Measurements from ENCODE around the gene SNN. TPM values are rescaled to one million over a fixed set of nuclear protein-coding genes. Genes with fewer than 3 reads are reported as not detected.

SNN gene
- total RNA-seq, 1 experiment from 2014 or later: 12.6 TPM

DNA sequence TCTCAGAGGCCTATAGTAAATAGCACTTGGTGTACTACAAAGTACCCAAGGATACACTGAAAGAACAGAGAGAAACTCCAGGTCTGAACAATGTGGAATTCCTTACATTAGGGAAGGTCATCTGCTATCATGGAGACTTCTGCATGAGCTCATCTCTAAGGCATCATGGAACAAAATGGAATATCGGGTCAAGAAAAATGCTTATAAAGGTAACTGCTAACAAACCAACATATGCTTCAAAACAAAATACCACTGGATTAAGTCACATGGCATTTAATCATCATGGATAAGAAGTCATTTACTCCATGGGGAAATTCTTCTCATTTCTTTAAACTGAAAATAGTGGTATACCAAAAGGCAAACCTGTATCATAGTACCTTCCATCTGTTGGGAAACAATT, 40.2 kb downstream of the SNN start:
- H3K27ac ChIP-seq: no peak overlapping the region
- no TSS peak for BruUV-seq (replicated peaks)
- POLR2A ChIA-PET (ENCODE audit: unreplicated experiment): no interaction called here

DNA sequence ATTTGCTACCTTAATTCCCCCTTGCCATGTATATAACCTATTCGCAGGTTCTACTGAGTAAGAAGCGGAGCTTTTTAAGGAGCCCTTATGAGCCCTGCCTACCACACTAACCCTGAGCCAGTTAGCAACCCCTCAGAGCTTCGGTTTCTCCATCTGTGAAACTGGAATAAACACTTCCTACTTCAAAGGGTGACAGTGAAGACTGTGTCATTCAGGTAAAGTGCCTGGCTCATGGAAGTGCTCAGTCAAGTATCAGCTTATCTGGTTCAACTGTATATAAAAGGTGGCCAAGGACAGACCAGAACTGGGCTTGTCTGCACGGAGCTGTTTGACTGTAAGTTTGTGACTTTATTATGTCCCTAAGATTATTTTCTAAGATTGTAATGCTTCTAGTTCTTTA, 43.4 kb downstream of the SNN start:
- Histone ChIP-seq H3K27me3 (ENCODE audit: insufficient read depth, low read depth) (no peaks in the 10 kb centered on the region), H3K9me3 (ENCODE audit: insufficient read depth, low read depth) (no peaks in the 10 kb centered on the region), H3K4me2 (no peak overlapping the region), H3K36me3 (ENCODE audit: low read depth) (no peaks in the 10 kb centered on the region), H3K79me2 (ENCODE audit: low read depth) (no peaks in the 10 kb centered on the region), H3K4me1 (replicated peaks; ENCODE audit: insufficient read depth) (no peaks in the 10 kb centered on the region), H2AFZ (no peak overlapping the region), H3K27ac (no peak overlapping the region), H3K9me2 (ENCODE audit: insufficient read depth) (no peaks in the 10 kb centered on the region), H3K4me3 (no peak overlapping the region), H3F3A (ENCODE audit: insufficient read depth, low read depth) (peaks cover 11% of the 10 kb centered on the region; the same call in 1 of the 2 replicates), H4K20me1 (ENCODE audit: insufficient read depth) (peaks cover 10% of the 10 kb centered on the region)
- TF ChIP-seq EZH2 (IDR thresholded peaks at IDR 0.05; ENCODE audit: low read depth): no peak
- TF ChIP-seq, protein P1, sequence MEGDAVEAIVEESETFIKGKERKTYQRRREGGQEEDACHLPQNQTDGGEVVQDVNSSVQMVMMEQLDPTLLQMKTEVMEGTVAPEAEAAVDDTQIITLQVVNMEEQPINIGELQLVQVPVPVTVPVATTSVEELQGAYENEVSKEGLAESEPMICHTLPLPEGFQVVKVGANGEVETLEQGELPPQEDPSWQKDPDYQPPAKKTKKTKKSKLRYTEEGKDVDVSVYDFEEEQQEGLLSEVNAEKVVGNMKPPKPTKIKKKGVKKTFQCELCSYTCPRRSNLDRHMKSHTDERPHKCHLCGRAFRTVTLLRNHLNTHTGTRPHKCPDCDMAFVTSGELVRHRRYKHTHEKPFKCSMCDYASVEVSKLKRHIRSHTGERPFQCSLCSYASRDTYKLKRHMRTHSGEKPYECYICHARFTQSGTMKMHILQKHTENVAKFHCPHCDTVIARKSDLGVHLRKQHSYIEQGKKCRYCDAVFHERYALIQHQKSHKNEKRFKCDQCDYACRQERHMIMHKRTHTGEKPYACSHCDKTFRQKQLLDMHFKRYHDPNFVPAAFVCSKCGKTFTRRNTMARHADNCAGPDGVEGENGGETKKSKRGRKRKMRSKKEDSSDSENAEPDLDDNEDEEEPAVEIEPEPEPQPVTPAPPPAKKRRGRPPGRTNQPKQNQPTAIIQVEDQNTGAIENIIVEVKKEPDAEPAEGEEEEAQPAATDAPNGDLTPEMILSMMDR (conservative IDR thresholded peaks at IDR 0.05): no peak
- intact Hi-C loops (cut with micrococcal nuclease; ENCODE audit: unreplicated experiment): loop anchor here (5.0 to 10.0 kb wide), 2 partner anchors 177 to 759 kb away; no protein-coding TSS in a partner anchor
- no TSS peak for BruUV-seq (replicated peaks)
- CTCF ChIA-PET: interaction anchor here (0.6 kb wide), 2 partner anchors 69 to 178 kb away, joined by 3 to 6 read pairs; no protein-coding TSS in a partner anchor
- no peak for DNase-seq
- POLR2A ChIA-PET (ENCODE audit: unreplicated experiment): no interaction called here

More for the DNA sequence above, 40.2 kb downstream of the SNN start:
- Histone ChIP-seq H3K4me3 (no peak overlapping the region), H3K9me2 (ENCODE audit: insufficient read depth) (no peaks in the 10 kb centered on the region), H3K4me2 (no peak overlapping the region), H3K9me3 (ENCODE audit: insufficient read depth, low read depth) (no peaks in the 10 kb centered on the region), H2AFZ (no peak overlapping the region), H3K4me1 (replicated peaks; ENCODE audit: insufficient read depth) (no peaks in the 10 kb centered on the region), H3K79me2 (ENCODE audit: low read depth) (no peaks in the 10 kb centered on the region), H3K27me3 (ENCODE audit: insufficient read depth, low read depth) (no peaks in the 10 kb centered on the region), H3K36me3 (ENCODE audit: low read depth) (no peaks in the 10 kb centered on the region), H4K20me1 (ENCODE audit: insufficient read depth) (peaks cover 8% of the 10 kb centered on the region), H3F3A (ENCODE audit: insufficient read depth, low read depth) (peaks cover 12% of the 10 kb centered on the region)
- DNase-seq: no peak
- CTCF ChIA-PET: no interaction called here
- intact Hi-C loops (cut with micrococcal nuclease; ENCODE audit: unreplicated experiment): no loop called here
- no peak for TF ChIP-seq EZH2 (IDR thresholded peaks at IDR 0.05; ENCODE audit: low read depth)
- TF ChIP-seq, protein P1 (conservative IDR thresholded peaks at IDR 0.05): no peak

DNA sequence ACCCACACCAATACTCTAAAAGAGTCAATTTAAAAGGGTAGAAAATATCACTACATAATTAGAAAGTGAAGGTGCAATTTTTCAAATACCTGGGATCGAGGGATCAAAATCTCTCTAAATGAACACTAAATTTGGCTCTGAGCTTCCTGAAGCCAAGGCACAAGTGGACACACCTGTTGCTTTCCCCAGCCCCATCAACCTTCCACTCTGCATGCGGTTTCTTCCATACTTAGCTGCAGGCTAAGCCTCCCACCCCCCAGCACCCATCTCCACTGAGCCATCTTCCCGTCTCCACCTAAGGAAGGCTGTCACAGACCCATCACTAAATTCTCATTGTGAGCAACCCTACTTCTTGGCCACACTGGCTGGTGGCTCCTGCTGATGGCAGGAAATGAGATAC, 43.9 kb downstream of the SNN start:
- Histone ChIP-seq H3K4me3 (no peak overlapping the region), H3K79me2 (ENCODE audit: low read depth) (no peaks in the 10 kb centered on the region), H3K27me3 (ENCODE audit: insufficient read depth, low read depth) (no peaks in the 10 kb centered on the region), H3K4me2 (no peak overlapping the region), H3K4me1 (replicated peaks; ENCODE audit: insufficient read depth) (no peaks in the 10 kb centered on the region), H2AFZ (no peak overlapping the region), H4K20me1 (ENCODE audit: insufficient read depth) (peaks cover 10% of the 10 kb centered on the region), H3F3A (ENCODE audit: insufficient read depth, low read depth) (peaks cover 9% of the 10 kb centered on the region; the same call in 1 of the 2 replicates), H3K9me3 (ENCODE audit: insufficient read depth, low read depth) (no peaks in the 10 kb centered on the region), H3K27ac (no peak overlapping the region), H3K36me3 (ENCODE audit: low read depth) (no peaks in the 10 kb centered on the region), H3K9me2 (ENCODE audit: insufficient read depth) (no peaks in the 10 kb centered on the region)
- ChIA-PET CTCF (interaction anchor here (0.7 kb wide), 1 partner anchor 150 kb away, joined by 13 read pairs; no protein-coding TSS in a partner anchor), POLR2A (ENCODE audit: unreplicated experiment) (no interaction called here)
- no TSS peak for BruUV-seq (replicated peaks)
- no peak for TF ChIP-seq EZH2 (IDR thresholded peaks at IDR 0.05; ENCODE audit: low read depth)
- TF ChIP-seq, protein P1 (conservative IDR thresholded peaks at IDR 0.05): no peak
- intact Hi-C loops (cut with micrococcal nuclease; ENCODE audit: unreplicated experiment): loop anchor here (5.0 to 10.0 kb wide), 2 partner anchors 177 to 760 kb away; no protein-coding TSS in a partner anchor
- no peak for DNase-seq
